ENCODE results near the gene FADD.

GRCh38 chr11:70169632-70170031, 33.5 kb upstream of the FADD start:
- TF ChIP-seq CTCF (IDR thresholded peaks at IDR 0.05; ENCODE audit: insufficient read depth, low read length, poor library complexity, severe bottlenecking) = no peak
- TF ChIP-seq EZH2phosphoT487 (conservative IDR thresholded peaks at IDR 0.05; ENCODE audit: low read length) = no peak
